HL-60 (cell line): ENCODE data around the gene ABCG2.

Experiments used
- DNase-seq, 2 experiments: peaks; one replicate each; pipeline ENCODE4 v3.0.0-alpha.2; 2010 to 2020; ENCODE audit warnings: low read depth in 1 of 2, low spot score in 1 of 2
- H3K27ac ChIP-seq: fragments of 250-450 bp; sonication (Bioruptor Pico); replicated peaks from 2 replicates; pipeline ENCODE4 v1.5.1; 2020; ENCODE audit warnings: mild to moderate bottlenecking, moderate library complexity
- H3K27me3 ChIP-seq: fragments of 250-450 bp; sonication (Bioruptor Pico); 2 replicates; pipeline ENCODE4 v1.5.1; 2021; ENCODE audit warnings: mild to moderate bottlenecking, moderate library complexity; ENCODE audit not compliant: insufficient read depth, poor library complexity, severe bottlenecking
- H3K4me3 ChIP-seq: replicated peaks from 2 replicates; pipeline ENCODE4 v1.5.1; 2011; ENCODE audit warnings: mild to moderate bottlenecking, control low read depth, low read length; ENCODE audit not compliant: insufficient read depth
- GABPA ChIP-seq: IDR thresholded peaks from 2 replicates; pipeline ENCODE4 v1.6.1; 2012; ENCODE audit warnings: low read depth
- POLR2AphosphoS5 ChIP-seq: IDR thresholded peaks from 2 replicates; pipeline ENCODE4 v1.6.1; 2012; ENCODE audit warnings: low read depth
- REST ChIP-seq: IDR thresholded peaks from 2 replicates; pipeline ENCODE4 v1.6.1; 2012; ENCODE audit warnings: low read depth; ENCODE audit not compliant: insufficient replicate concordance
- SPI1 ChIP-seq: IDR thresholded peaks from 2 replicates; pipeline ENCODE4 v1.6.1; 2012; ENCODE audit warnings: low read depth, mild to moderate bottlenecking, borderline replicate concordance
- long read RNA-seq: library from polyadenylated mRNA; unstranded; transcript quantifications from one replicate; pipeline ENCODE4 v2.0.0, GENCODE V29; 2020
- TF ChIP-seq, protein P1 (sequence below): IDR thresholded peaks from one replicate; pipeline ENCODE4 v1.5.1; 2011; ENCODE audit warnings: low read length, control low read depth, inconsistent platforms; ENCODE audit not compliant: insufficient read depth

The ABCG2 gene
- long read RNA-seq, result 0 reads

GRCh38 chr4:88158489-88159228 lies at the start of gene ABCG2:
Gene ABCG2 (minus strand): TSS chr4:88158639. CDS start chr4:88139995, 18,644 bp downstream.
- Histone ChIP-seq H3K4me3 (peak within 1 kb of the TSS; percentile 48), H3K27ac (no peak within 1 kb of the TSS), H3K27me3 (peaks cover 18% of the 10 kb centered on the region)
- DNase-seq, result peak in 1 of 2 experiments; percentile 9
- TF ChIP-seq SPI1 (no peak), GABPA (peak; percentile 12; the same call in 1 of the 2 replicates)

GRCh38 chr4:88208156-88208555 lies 49.7 kb upstream of the ABCG2 start:
- DNase-seq, result no peak
- H3K27ac ChIP-seq, result no peak overlapping the region
- no peak for TF ChIP-seq GABPA
- TF ChIP-seq, protein P1, sequence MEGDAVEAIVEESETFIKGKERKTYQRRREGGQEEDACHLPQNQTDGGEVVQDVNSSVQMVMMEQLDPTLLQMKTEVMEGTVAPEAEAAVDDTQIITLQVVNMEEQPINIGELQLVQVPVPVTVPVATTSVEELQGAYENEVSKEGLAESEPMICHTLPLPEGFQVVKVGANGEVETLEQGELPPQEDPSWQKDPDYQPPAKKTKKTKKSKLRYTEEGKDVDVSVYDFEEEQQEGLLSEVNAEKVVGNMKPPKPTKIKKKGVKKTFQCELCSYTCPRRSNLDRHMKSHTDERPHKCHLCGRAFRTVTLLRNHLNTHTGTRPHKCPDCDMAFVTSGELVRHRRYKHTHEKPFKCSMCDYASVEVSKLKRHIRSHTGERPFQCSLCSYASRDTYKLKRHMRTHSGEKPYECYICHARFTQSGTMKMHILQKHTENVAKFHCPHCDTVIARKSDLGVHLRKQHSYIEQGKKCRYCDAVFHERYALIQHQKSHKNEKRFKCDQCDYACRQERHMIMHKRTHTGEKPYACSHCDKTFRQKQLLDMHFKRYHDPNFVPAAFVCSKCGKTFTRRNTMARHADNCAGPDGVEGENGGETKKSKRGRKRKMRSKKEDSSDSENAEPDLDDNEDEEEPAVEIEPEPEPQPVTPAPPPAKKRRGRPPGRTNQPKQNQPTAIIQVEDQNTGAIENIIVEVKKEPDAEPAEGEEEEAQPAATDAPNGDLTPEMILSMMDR, result no peak
- TF ChIP-seq SPI1, result no peak
- TF ChIP-seq POLR2AphosphoS5, result no peak
- no peak for TF ChIP-seq REST
- H3K27me3 ChIP-seq, result no peaks in the 10 kb centered on the region
- no peak overlapping the region for H3K4me3 ChIP-seq

DNA sequence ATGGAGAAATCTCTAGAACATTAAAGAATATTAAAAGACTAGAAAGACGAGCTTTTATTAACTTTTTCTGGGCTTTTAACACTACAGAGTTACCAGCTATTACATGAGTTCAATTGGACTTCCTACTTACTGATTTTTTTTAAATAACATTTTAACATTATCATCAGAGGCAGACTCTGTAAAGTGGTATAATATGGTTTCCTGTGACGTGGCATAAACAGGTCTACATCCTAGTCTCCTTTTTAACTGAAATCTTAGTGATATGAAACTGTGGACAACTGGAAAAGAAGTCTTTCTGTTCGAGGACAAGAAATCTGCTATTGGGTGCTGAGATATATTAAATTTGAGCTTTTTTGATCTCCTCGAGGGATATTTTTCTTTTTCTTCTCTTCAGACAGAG lies 48.7 kb upstream of the ABCG2 start:
- no peak for DNase-seq
- H3K27ac ChIP-seq, result no peak overlapping the region
- no peak for TF ChIP-seq GABPA
- H3K27me3 ChIP-seq, result no peaks in the 10 kb centered on the region
- no peak overlapping the region for H3K4me3 ChIP-seq

DNA sequence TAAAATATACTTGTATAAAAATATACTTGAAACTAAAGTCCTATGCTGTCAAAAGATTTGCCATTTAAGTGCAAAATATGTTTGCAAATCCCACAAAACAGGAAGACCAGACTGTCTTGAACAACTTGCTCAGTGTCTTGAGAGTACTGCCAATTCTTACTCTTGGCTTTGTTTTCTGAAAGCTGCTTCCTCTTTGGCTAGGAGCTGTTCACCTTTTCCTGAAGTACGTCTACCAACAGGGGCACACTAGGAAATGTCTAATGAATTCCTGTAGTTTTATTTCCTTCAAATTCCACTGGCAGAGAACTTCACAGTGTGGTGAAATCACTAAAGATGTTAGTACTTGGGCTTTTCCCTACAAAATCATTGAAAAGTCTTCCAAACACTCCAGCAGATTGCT lies 46.4 kb upstream of the ABCG2 start:
- Histone ChIP-seq H3K27me3 (no peaks in the 10 kb centered on the region), H3K27ac (no peak overlapping the region), H3K4me3 (no peak overlapping the region)
- TF ChIP-seq GABPA, result no peak
- no peak for TF ChIP-seq SPI1
- no peak for TF ChIP-seq REST
- TF ChIP-seq, protein P1, result no peak
- TF ChIP-seq POLR2AphosphoS5, result no peak
- no peak for DNase-seq

- Histone ChIP-seq H3K27ac (no peak overlapping the region), H3K27me3 (no peaks in the 10 kb centered on the region), H3K4me3 (no peak overlapping the region)
- TF ChIP-seq, protein P1, result no peak
- TF ChIP-seq REST (no peak), POLR2AphosphoS5 (no peak), SPI1 (no peak), GABPA (no peak)
- DNase-seq, result no peak
Measured at GRCh38 chr4:88202443-88202842, 44.0 kb upstream of the ABCG2 start.
